Smooth muscle cell (in vitro differentiated cells): ENCODE data around the gene RRBP1. TPM values are rescaled to one million over a fixed set of nuclear protein-coding genes. Genes with fewer than 3 reads are reported as not detected.
"Not testable (repeated sequence)": the region's sequence is repeated elsewhere in the genome, so short reads cannot be mapped to it uniquely, and the experiment has no call there.

Source experiments
- DNase-seq: peaks from one replicate; lab custom pipeline; 2025; ENCODE audit not compliant: unreplicated experiment; lab: John Stamatoyannopoulos, UW
- H2AFZ ChIP-seq: fragments of 200-600 bp; sonication (generic); 2 replicates; pipeline ENCODE4 v1.6.0; 2016; ENCODE audit warnings: antibody characterized with exemption, low read depth, mild to moderate bottlenecking
- H3F3A ChIP-seq: fragments of 200-600 bp; sonication (generic); 2 replicates; pipeline ENCODE4 v1.6.0; 2017; ENCODE audit warnings: antibody characterized with exemption, low read depth
- H3K27ac ChIP-seq: fragments of 200-600 bp; sonication (generic); 2 replicates; pipeline ENCODE4 v1.5.1; 2016; ENCODE audit warnings: low read depth, mild to moderate bottlenecking
- H3K27me3 ChIP-seq: fragments of 200-600 bp; sonication (generic); 2 replicates; pipeline ENCODE4 v1.6.1; 2016; ENCODE audit warnings: low read depth, mild to moderate bottlenecking
- H3K36me3 ChIP-seq: fragments of 200-600 bp; sonication (generic); 2 replicates; pipeline ENCODE4 v1.5.1; 2016; ENCODE audit warnings: low read depth
- H3K4me1 ChIP-seq: fragments of 200-600 bp; sonication (generic); 2 replicates; pipeline ENCODE4 v1.5.1; 2016; ENCODE audit warnings: low read depth
- H3K4me2 ChIP-seq: fragments of 200-600 bp; sonication (generic); 2 replicates; pipeline ENCODE4 v1.6.0; 2016; ENCODE audit warnings: mild to moderate bottlenecking
- H3K4me3 ChIP-seq: fragments of 200-600 bp; sonication (generic); 2 replicates; pipeline ENCODE4 v1.5.1; 2016; ENCODE audit warnings: mild to moderate bottlenecking
- H3K79me2 ChIP-seq: fragments of 200-600 bp; sonication (generic); 2 replicates; pipeline ENCODE4 v1.6.0; 2016; ENCODE audit warnings: low read depth, mild to moderate bottlenecking
- H3K9ac ChIP-seq: fragments of 200-600 bp; sonication (generic); 2 replicates; pipeline ENCODE4 v1.6.0; 2016; ENCODE audit warnings: low read depth
- H3K9me3 ChIP-seq: fragments of 200-600 bp; sonication (generic); replicated peaks from 2 replicates; pipeline ENCODE4 v1.5.1; 2016; ENCODE audit warnings: low read depth
- H4K20me1 ChIP-seq: fragments of 200-600 bp; sonication (generic); 2 replicates; pipeline ENCODE4 v1.6.0; 2016; ENCODE audit warnings: low read depth
- CTCF ChIP-seq: fragments of 200-600 bp; sonication (generic); IDR thresholded peaks from 2 replicates; pipeline ENCODE4 v1.5.1; 2017; ENCODE audit warnings: borderline replicate concordance, mild to moderate bottlenecking, antibody characterized with exemption; ENCODE audit not compliant: insufficient read depth, poor library complexity, severe bottlenecking
- WGBS: methylation state at CpG from one replicate; pipeline ENCODE4 v1.1.7; 2016; ENCODE audit warnings: low lambda C conversion rate; 5-methylcytosine and 5-hydroxymethylcytosine counted together
- polyA plus RNA-seq: library from polyadenylated mRNA; unstranded; fragments of >200 nt; fragmentation: Nextera tagmentation; extraction: Ambion mirVana; gene quantifications from 2 replicates; pipeline ENCODE4 v1.2.1, GENCODE V29; 2016
- total RNA-seq: library from RNA; depleted of rRNA; stranded (reverse); fragments of >200 nt; gene quantifications from 2 replicates; pipeline ENCODE4 v1.2.3, GENCODE V29; 2014

The RRBP1 gene
- total and polyA plus RNA-seq, 2 experiments from 2014 or later: 142 to 226 TPM

- Histone ChIP-seq H4K20me1 (peaks cover 100% of the 10 kb centered on the region), H3K27me3 (no peaks in the 10 kb centered on the region), H3K9ac (no peak overlapping the region), H3F3A (peaks cover 41% of the 10 kb centered on the region), H3K4me2 (no peak overlapping the region), H3K79me2 (peaks cover 100% of the 10 kb centered on the region), H2AFZ (no peak overlapping the region), H3K36me3 (peaks cover 6% of the 10 kb centered on the region), H3K27ac (peak overlapping the region; percentile 89), H3K4me3 (no peak overlapping the region), H3K4me1 (peaks cover 21% of the 10 kb centered on the region), H3K9me3 (no peaks in the 10 kb centered on the region)
- DNase-seq: no peak
- 94% methylated on average over 6 of the region's 6 CpGs for WGBS
- TF ChIP-seq CTCF: no peak
These were observed 21.4 kb downstream of the RRBP1 start for GRCh38 chr20:17660667-17661066.

GRCh38 chr20:17659801-17660200 lies 22.2 kb downstream of the RRBP1 start:
- DNase-seq: no peak
- no peaks in the 10 kb centered on the region for H3K27me3 ChIP-seq
- H3K4me1 ChIP-seq: peaks cover 16% of the 10 kb centered on the region
- H2AFZ ChIP-seq: no peak overlapping the region
- H3K9me3 ChIP-seq: no peaks in the 10 kb centered on the region
- H3K4me2 ChIP-seq: no peak overlapping the region
- H3F3A ChIP-seq: peaks cover 42% of the 10 kb centered on the region
- peaks cover 6% of the 10 kb centered on the region for H3K36me3 ChIP-seq
- peaks cover 100% of the 10 kb centered on the region for H4K20me1 ChIP-seq
- no peak overlapping the region for H3K4me3 ChIP-seq
- peak overlapping the region; percentile 7 for H3K27ac ChIP-seq
- WGBS: 98% methylated on average over 5 of the region's 5 CpGs
- no peak overlapping the region for H3K9ac ChIP-seq
- H3K79me2 ChIP-seq: peaks cover 100% of the 10 kb centered on the region
- no peak for TF ChIP-seq CTCF

GRCh38 chr20:17659344-17659743 lies 22.7 kb downstream of the RRBP1 start:
- not testable (repeated sequence) for H3K9ac ChIP-seq, H3K27me3 ChIP-seq, H3K36me3 ChIP-seq, H3K4me2 ChIP-seq, DNase-seq, H3K9me3 ChIP-seq, H3K4me3 ChIP-seq, H2AFZ ChIP-seq
- peak overlapping the region; percentile 7 for H3K27ac ChIP-seq
- peaks cover 12% of the 10 kb centered on the region for H3K4me1 ChIP-seq
- peaks cover 100% of the 10 kb centered on the region for H4K20me1 ChIP-seq
- WGBS: 100% methylated on average over 7 of the region's 7 CpGs
- H3K79me2 ChIP-seq: peaks cover 100% of the 10 kb centered on the region
- H3F3A ChIP-seq: peaks cover 42% of the 10 kb centered on the region

- Histone ChIP-seq H3K9me3 (no peaks in the 10 kb centered on the region), H3K4me2 (no peak overlapping the region), H3K27ac (no peak overlapping the region), H3K79me2 (peaks cover 100% of the 10 kb centered on the region), H2AFZ (no peak overlapping the region), H3K4me1 (peaks cover 7% of the 10 kb centered on the region), H3K4me3 (no peak overlapping the region), H3F3A (peaks cover 41% of the 10 kb centered on the region), H3K36me3 (peaks cover 6% of the 10 kb centered on the region), H4K20me1 (peaks cover 100% of the 10 kb centered on the region), H3K27me3 (no peaks in the 10 kb centered on the region), H3K9ac (no peak overlapping the region)
- no peak for TF ChIP-seq CTCF
- 96% methylated on average over 2 of the region's 2 CpGs for WGBS
- DNase-seq: no peak
These were observed 23.4 kb downstream of the RRBP1 start for GRCh38 chr20:17658648-17658993.
